HCT116 (cell line): ENCODE measurements around the gene PXDN. TPM values are rescaled to one million over a fixed set of nuclear protein-coding genes. Genes with fewer than 3 reads are reported as not detected.

ENCODE experiments used
- ATAC-seq: fragments of 200-7000 bp; cut with Tn5 transposase; 2 replicates; pipeline ENCODE4 v1.9.1; 2020; ENCODE audit warnings: mild to moderate bottlenecking, moderate library complexity
- BruUV-seq: library from RNA; stranded (reverse); fragments of 400-500 nt; replicated peaks from 2 replicates; lab custom pipeline; 2021; lab: Mats Ljungman, UMichigan
- CTCF ChIA-PET: fragments of 300-600 bp; sonication (Branson Sonifier 250); formaldehyde crosslinking; loops from one replicate; lab custom pipeline; 2021; ENCODE audit warnings: antibody characterized with exemption; lab: Charles Lee
- POLR2A ChIA-PET: fragments of 300-600, 350-600 bp; sonication (Branson Sonifier 250); formaldehyde crosslinking; loops from one replicate; lab custom pipeline; 2021; ENCODE audit warnings: antibody characterized with exemption; lab: Charles Lee
- RAD21 ChIA-PET, 2 experiments: fragments of 300-600 bp; sonication (Branson Sonifier 250); formaldehyde crosslinking; loops; one replicate each; lab custom pipeline; 2023; ENCODE audit warnings: low total read pairs in 2 of 2; ENCODE audit not compliant: uncharacterized antibody in 2 of 2, unreplicated experiment in 2 of 2, low non-redundant PET in 1 of 2; lab: Charles Lee
- DNase-seq: peaks from one replicate; pipeline ENCODE4 v3.0.0-alpha.2; 2010; ENCODE audit warnings: low read depth, low spot score
- H2AFZ ChIP-seq: fragments of 200-600 bp; shearing (Covaris generic), sonication (generic); 2 replicates; pipeline ENCODE4 v1.6.1; 2017; ENCODE audit warnings: low read depth, mixed run types, mixed read lengths, antibody characterized with exemption, low read length; ENCODE audit not compliant: poor library complexity, severe bottlenecking
- H3K27ac ChIP-seq: 2 replicates; pipeline ENCODE4 v1.5.1; 2012; ENCODE audit warnings: low read depth, low read length
- H3K27me3 ChIP-seq: fragments of 200-600 bp; sonication (generic); 2 replicates; pipeline ENCODE4 v1.6.1; 2016; ENCODE audit warnings: mixed run types, low read length, mixed read lengths; ENCODE audit not compliant: insufficient read depth
- H3K36me3 ChIP-seq, 2 experiments: fragments of 200-500 bp in 1 of 2; fragments of 200-600 bp in 1 of 2; sonication (Bioruptor generic) in 1 of 2; sonication (generic) in 1 of 2; 2 replicates each; pipeline versions ENCODE4 v1.5.1 to v1.6.1; 2014 to 2016; ENCODE audit warnings: low read length in 2 of 2, inconsistent platforms in 1 of 2, mixed read lengths in 1 of 2, mixed run types in 1 of 2; ENCODE audit not compliant: insufficient read depth in 2 of 2, control insufficient read depth in 1 of 2
- H3K4me1 ChIP-seq, 2 experiments: fragments of 200-600 bp in 1 of 2; sonication (generic) in 1 of 2; 2 replicates each; pipeline versions ENCODE4 v1.5.1 to v1.6.1; 2012 to 2017; ENCODE audit warnings: low read length in 2 of 2, inconsistent platforms in 1 of 2, mild to moderate bottlenecking in 1 of 2, mixed read lengths in 1 of 2, mixed run types in 1 of 2, moderate library complexity in 1 of 2; ENCODE audit not compliant: insufficient read depth in 2 of 2, control insufficient read depth in 1 of 2
- H3K4me2 ChIP-seq: fragments of 200-600 bp; sonication (generic); 2 replicates; pipeline ENCODE4 v1.6.1; 2017; ENCODE audit warnings: mixed run types, low read length, mixed read lengths
- H3K4me3 ChIP-seq, 2 experiments: fragments of 200-600 bp in 1 of 2; sonication (generic) in 1 of 2; replicated peaks in 1 of 2; 2 replicates each; pipeline ENCODE4 v1.5.1; 2011 to 2016; ENCODE audit warnings: low read length in 2 of 2, control low read depth in 1 of 2, low read depth in 1 of 2, mild to moderate bottlenecking in 1 of 2, mixed read lengths in 1 of 2, mixed run types in 1 of 2
- H3K79me2 ChIP-seq: fragments of 200-600 bp; sonication (generic); 2 replicates; pipeline ENCODE4 v1.6.1; 2017; ENCODE audit warnings: mild to moderate bottlenecking, mixed run types, low read length, moderate library complexity, mixed read lengths; ENCODE audit not compliant: insufficient read depth
- H3K9ac ChIP-seq: fragments of 200-600 bp; sonication (generic); 2 replicates; pipeline ENCODE4 v1.6.1; 2016; ENCODE audit warnings: low read length, mixed read lengths
- H3K9me2 ChIP-seq: fragments of 200-600 bp; sonication (generic), shearing (Covaris generic); 2 replicates; pipeline ENCODE4 v1.6.1; 2017; ENCODE audit warnings: mixed run types, mild to moderate bottlenecking, moderate library complexity; ENCODE audit not compliant: insufficient read depth
- H3K9me3 ChIP-seq, 2 experiments: fragments of 200-500 bp in 1 of 2; fragments of 200-600 bp in 1 of 2; sonication (Bioruptor generic) in 1 of 2; sonication (generic) in 1 of 2; 2 replicates each; pipeline ENCODE4 v1.6.1; 2014 to 2017; ENCODE audit warnings: low read length in 2 of 2, mixed read lengths in 2 of 2, inconsistent platforms in 1 of 2, low read depth in 1 of 2, mild to moderate bottlenecking in 1 of 2, mixed run types in 1 of 2, moderate library complexity in 1 of 2; ENCODE audit not compliant: control insufficient read depth in 1 of 2, insufficient read depth in 1 of 2
- H4K20me1 ChIP-seq: fragments of 200-600 bp; sonication (generic), shearing (Covaris generic); 2 replicates; pipeline ENCODE4 v1.6.1; 2017; ENCODE audit warnings: mixed run types, mild to moderate bottlenecking, moderate library complexity; ENCODE audit not compliant: insufficient read depth
- CBX3 ChIP-seq: IDR thresholded peaks from 2 replicates; pipeline ENCODE4 v1.6.1; 2012; ENCODE audit warnings: low read depth
- CEBPB ChIP-seq: IDR thresholded peaks from 2 replicates; pipeline ENCODE4 v1.6.1; 2012; ENCODE audit warnings: low read depth
- CTCF ChIP-seq, 3 experiments: fragments of 200-600 bp in 1 of 3; sonication (generic) in 1 of 3; IDR thresholded peaks in 2 of 3; conservative IDR thresholded peaks in 1 of 3; 2 replicates each; pipeline ENCODE4 v1.5.1; 2012 to 2017; ENCODE audit warnings: low read depth in 2 of 3, low read length in 2 of 3, antibody characterized with exemption in 1 of 3, borderline replicate concordance in 1 of 3, control low read depth in 1 of 3, mild to moderate bottlenecking in 1 of 3, mixed read lengths in 1 of 3, mixed run types in 1 of 3, moderate library complexity in 1 of 3; ENCODE audit not compliant: insufficient read depth in 1 of 3
- EGR1 ChIP-seq: IDR thresholded peaks from 2 replicates; pipeline ENCODE4 v1.6.1; 2012; ENCODE audit warnings: low read depth
- ELF1 ChIP-seq: IDR thresholded peaks from 2 replicates; pipeline ENCODE4 v1.6.1; 2012; ENCODE audit warnings: low read depth, borderline replicate concordance
- EZH2 ChIP-seq: fragments of 200-600 bp; sonication (generic); IDR thresholded peaks from 2 replicates; pipeline ENCODE4 v1.6.1; 2017; ENCODE audit warnings: antibody characterized with exemption, mixed run types
- EZH2phosphoT487 ChIP-seq: fragments of 200-600 bp; IDR thresholded peaks from 2 replicates; pipeline ENCODE4 v1.6.1; 2018; ENCODE audit warnings: antibody characterized with exemption, borderline replicate concordance
- MAX ChIP-seq: IDR thresholded peaks from 2 replicates; pipeline ENCODE4 v1.6.1; 2012
- POLR2A ChIP-seq: IDR thresholded peaks from 2 replicates; pipeline ENCODE4 v1.7.0; 2011; ENCODE audit warnings: borderline replicate concordance; ENCODE audit not compliant: insufficient read depth, insufficient read length; ENCODE audit errors: extremely low read depth
- RAD21 ChIP-seq: IDR thresholded peaks from 2 replicates; pipeline ENCODE4 v1.6.1; 2012; ENCODE audit warnings: low read depth, mild to moderate bottlenecking
- REST ChIP-seq: IDR thresholded peaks from 2 replicates; pipeline ENCODE4 v1.6.1; 2012; ENCODE audit warnings: low read depth
- SIN3A ChIP-seq: IDR thresholded peaks from 2 replicates; pipeline ENCODE4 v1.6.1; 2012; ENCODE audit warnings: low read depth
- SP1 ChIP-seq: IDR thresholded peaks from 2 replicates; pipeline ENCODE4 v1.6.1; 2012; ENCODE audit warnings: low read depth
- TCF7L2 ChIP-seq: IDR thresholded peaks from 2 replicates; pipeline ENCODE4 v1.7.0; 2011; ENCODE audit warnings: borderline replicate concordance, inconsistent platforms; ENCODE audit not compliant: insufficient read depth, insufficient read length; ENCODE audit errors: extremely low read depth
- YY1 ChIP-seq: IDR thresholded peaks from 2 replicates; pipeline ENCODE4 v1.6.1; 2011; ENCODE audit warnings: low read length, low read depth, moderate library complexity, mild to moderate bottlenecking; ENCODE audit not compliant: insufficient replicate concordance; ENCODE audit errors: extremely low read depth
- ZBTB33 ChIP-seq: IDR thresholded peaks from 2 replicates; pipeline ENCODE4 v1.6.1; 2011; ENCODE audit warnings: mild to moderate bottlenecking, low read length, moderate library complexity; ENCODE audit not compliant: insufficient replicate concordance; ENCODE audit errors: extremely low read depth
- ZFX ChIP-seq: fragments of 450-650 bp; IDR thresholded peaks from 2 replicates; pipeline ENCODE4 v1.6.1; 2017
- ZNF274 ChIP-seq: fragments of 200-500 bp; sonication (Bioruptor generic); IDR thresholded peaks from 2 replicates; pipeline ENCODE4 v1.6.1; 2014; ENCODE audit warnings: mild to moderate bottlenecking, low read depth, low read length, inconsistent platforms
- intact Hi-C: fragments of 100-400 bp; cut with micrococcal nuclease; formaldehyde crosslinking; loops from 2 replicates; pipeline ENCODE4 v1.10.0; 2022
- total RNA-seq: library from RNA; stranded (reverse); gene quantifications from one replicate; pipeline ENCODE4 v1.2.1, GENCODE V29; 2021; ENCODE audit not compliant: unreplicated experiment

The PXDN gene
- total RNA-seq, 1 experiment from 2014 or later, result 10.7 TPM

- Histone ChIP-seq H4K20me1 (no peaks in the 10 kb centered on the region), H3K4me2 (no peak overlapping the region), H3K27me3 (no peaks in the 10 kb centered on the region), H2AFZ (no peak overlapping the region), H3K27ac (no peak overlapping the region), H3K79me2 (no peaks in the 10 kb centered on the region)
- no peak for ATAC-seq
- POLR2A ChIA-PET, result no interaction called here
- TF ChIP-seq REST, result no peak
- no peak for TF ChIP-seq EGR1
- no peak for TF ChIP-seq EZH2
- no peak for TF ChIP-seq ZBTB33
- TF ChIP-seq ZFX, result no peak
- no peak for TF ChIP-seq YY1
- TF ChIP-seq ZNF274, result no peak
- no peak for TF ChIP-seq SP1
- TF ChIP-seq SIN3A, result no peak
- no peak for TF ChIP-seq RAD21
- TF ChIP-seq CTCF (IDR thresholded peaks at IDR 0.05 in 2 of 3, conservative IDR thresholded peaks at IDR 0.05 in 1 of 3; ENCODE audit: borderline replicate concordance in 1 of 3, insufficient read depth in 1 of 3, low read depth in 2 of 3, low read length in 2 of 3), result no peak
- no peak for TF ChIP-seq POLR2A
- TF ChIP-seq CBX3, result no peak
- no peak for TF ChIP-seq MAX
- TF ChIP-seq CEBPB, result no peak
- no peak for TF ChIP-seq EZH2phosphoT487
- no peak for TF ChIP-seq ELF1
- TF ChIP-seq TCF7L2, result no peak
- TF ChIP-seq, all 23 proteins: peak for 0
- CTCF ChIA-PET, result no interaction called here
- H3K4me1 ChIP-seq, result no peaks in the 10 kb centered on the region
- BruUV-seq, result no TSS peak
- no peaks in the 10 kb centered on the region; a peak in 2 of 4 replicates for H3K36me3 ChIP-seq
- no peak overlapping the region for H3K9ac ChIP-seq
- no peaks in the 10 kb centered on the region for H3K9me2 ChIP-seq
- intact Hi-C loops, result no loop called here
- no peak for DNase-seq
- RAD21 ChIA-PET, result no interaction called here
- no peaks in the 10 kb centered on the region for H3K9me3 ChIP-seq
- no peak overlapping the region for H3K4me3 ChIP-seq
Observed at GRCh38 chr2:1650085-1650872, 94.0 kb downstream of the PXDN start.
